ENCODE data around the gene POLR3A.

- TF ChIP-seq CTCF (IDR thresholded peaks at IDR 0.05) (no peak), POLR2A (IDR thresholded peaks at IDR 0.05) (no peak)
Measured at GRCh38 chr10:77919713-77920108, 109.6 kb downstream of the POLR3A start.
